ENCODE data around the gene SCGB3A2.

DNA sequence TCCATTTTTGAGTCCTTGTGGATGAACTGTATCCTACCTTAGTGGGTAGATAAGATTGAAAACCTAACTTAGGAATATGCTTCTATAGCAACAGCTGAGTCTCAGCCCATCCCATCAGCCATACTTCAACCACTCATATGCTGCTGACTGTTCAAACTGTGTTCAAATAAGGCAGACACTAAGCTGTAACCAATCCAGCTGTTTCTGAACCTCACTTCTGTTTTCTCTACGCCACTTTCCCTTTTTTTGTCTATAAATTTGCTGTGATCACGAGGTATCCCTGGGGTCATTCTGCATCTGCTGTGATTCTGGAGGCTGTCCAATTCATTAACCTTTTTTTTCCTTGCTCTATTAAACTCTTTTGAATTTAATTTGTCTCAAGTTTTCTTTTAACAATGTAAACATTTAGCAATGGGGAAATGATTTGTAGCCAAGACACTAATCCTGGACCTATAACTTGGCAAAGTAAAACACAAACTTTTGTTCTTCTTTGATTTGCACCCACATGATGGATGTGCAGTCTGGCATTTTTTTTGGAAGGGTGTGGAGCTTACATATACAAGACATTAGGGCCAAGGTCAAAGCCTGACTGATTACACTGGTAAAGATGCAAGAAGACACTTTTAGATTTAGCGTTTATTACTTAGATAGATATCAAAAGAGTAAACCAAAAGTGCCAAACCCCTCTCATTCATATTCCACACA, 14.9 kb upstream of the SCGB3A2 start:
- TF ChIP-seq, protein P1, sequence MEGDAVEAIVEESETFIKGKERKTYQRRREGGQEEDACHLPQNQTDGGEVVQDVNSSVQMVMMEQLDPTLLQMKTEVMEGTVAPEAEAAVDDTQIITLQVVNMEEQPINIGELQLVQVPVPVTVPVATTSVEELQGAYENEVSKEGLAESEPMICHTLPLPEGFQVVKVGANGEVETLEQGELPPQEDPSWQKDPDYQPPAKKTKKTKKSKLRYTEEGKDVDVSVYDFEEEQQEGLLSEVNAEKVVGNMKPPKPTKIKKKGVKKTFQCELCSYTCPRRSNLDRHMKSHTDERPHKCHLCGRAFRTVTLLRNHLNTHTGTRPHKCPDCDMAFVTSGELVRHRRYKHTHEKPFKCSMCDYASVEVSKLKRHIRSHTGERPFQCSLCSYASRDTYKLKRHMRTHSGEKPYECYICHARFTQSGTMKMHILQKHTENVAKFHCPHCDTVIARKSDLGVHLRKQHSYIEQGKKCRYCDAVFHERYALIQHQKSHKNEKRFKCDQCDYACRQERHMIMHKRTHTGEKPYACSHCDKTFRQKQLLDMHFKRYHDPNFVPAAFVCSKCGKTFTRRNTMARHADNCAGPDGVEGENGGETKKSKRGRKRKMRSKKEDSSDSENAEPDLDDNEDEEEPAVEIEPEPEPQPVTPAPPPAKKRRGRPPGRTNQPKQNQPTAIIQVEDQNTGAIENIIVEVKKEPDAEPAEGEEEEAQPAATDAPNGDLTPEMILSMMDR (IDR thresholded peaks at IDR 0.05): no peak
- no peak for TF ChIP-seq POLR2A (IDR thresholded peaks at IDR 0.05)

Data from Peyer's patch (tissue), 4 donors.